ENCODE results near the gene FRG2C. TPM values are rescaled to one million over a fixed set of nuclear protein-coding genes. Genes with fewer than 3 reads are reported as not detected.

The FRG2C gene
- total RNA-seq, 3 donors from 2014 or later, result 0.33 TPM; not detected in 2

DNA sequence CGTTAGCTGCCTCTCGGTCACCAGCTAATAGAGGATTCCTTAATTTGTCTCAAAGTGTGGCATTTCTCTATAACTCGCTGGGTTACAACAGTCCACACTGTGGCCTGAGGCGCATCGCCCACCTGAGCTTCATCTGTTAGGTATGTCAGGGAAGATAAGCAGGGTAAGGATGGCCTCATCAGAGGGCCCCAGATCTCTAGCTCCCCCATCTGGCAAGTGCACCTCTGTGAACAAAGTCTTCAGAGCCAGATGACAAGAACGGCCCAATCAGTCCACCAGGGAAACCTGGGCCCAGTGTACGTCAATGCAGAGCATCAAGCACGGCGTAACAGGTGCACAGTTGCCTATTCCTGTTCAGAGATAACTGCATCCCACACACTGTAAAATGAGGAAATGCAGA lies 23.2 kb downstream of the FRG2C start:
- no peak for DNase-seq (ENCODE audit: low spot score in 2 of 2)
- no peaks in the 10 kb centered on the region for H3K4me1 ChIP-seq
- H3K4me3 ChIP-seq, result no peak overlapping the region
- no peaks in the 10 kb centered on the region for H3K36me3 ChIP-seq
- no peaks in the 10 kb centered on the region for H3K27me3 ChIP-seq
- intact Hi-C loops (cut with DNase I; ENCODE audit: low total_unique reads), result no loop called here
- no peak overlapping the region for H3K27ac ChIP-seq
- H3K9me3 ChIP-seq, result peaks cover under 1 to 7% of the 10 kb centered on the region in 2 donors
- TF ChIP-seq, protein P1, sequence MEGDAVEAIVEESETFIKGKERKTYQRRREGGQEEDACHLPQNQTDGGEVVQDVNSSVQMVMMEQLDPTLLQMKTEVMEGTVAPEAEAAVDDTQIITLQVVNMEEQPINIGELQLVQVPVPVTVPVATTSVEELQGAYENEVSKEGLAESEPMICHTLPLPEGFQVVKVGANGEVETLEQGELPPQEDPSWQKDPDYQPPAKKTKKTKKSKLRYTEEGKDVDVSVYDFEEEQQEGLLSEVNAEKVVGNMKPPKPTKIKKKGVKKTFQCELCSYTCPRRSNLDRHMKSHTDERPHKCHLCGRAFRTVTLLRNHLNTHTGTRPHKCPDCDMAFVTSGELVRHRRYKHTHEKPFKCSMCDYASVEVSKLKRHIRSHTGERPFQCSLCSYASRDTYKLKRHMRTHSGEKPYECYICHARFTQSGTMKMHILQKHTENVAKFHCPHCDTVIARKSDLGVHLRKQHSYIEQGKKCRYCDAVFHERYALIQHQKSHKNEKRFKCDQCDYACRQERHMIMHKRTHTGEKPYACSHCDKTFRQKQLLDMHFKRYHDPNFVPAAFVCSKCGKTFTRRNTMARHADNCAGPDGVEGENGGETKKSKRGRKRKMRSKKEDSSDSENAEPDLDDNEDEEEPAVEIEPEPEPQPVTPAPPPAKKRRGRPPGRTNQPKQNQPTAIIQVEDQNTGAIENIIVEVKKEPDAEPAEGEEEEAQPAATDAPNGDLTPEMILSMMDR (IDR thresholded peaks at IDR 0.05), result no peak
- no peak for TF ChIP-seq POLR2A (IDR thresholded peaks at IDR 0.05)
- TF ChIP-seq POLR2AphosphoS5 (IDR thresholded peaks at IDR 0.05), result no peak

DNA sequence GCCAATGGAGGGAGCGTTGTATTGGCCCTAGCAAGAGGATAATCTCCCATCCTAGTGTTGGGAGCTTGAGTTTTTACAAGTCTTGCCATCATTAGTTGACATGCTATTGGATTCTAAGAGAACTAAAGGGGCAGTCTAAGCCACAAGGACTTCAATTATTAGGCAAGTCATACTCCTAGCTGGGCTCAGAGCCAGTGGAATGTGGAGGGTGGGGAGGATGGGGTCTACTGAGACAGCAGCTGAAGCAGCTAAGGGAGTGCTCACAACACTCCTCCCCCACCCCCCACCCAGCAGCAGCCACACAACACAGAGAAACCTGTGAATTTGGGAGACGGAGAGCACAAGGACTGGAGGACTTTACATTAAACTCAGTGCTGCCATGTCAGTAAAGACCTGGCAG lies 27.9 kb downstream of the FRG2C start:
- Histone ChIP-seq H3K27ac (no peak overlapping the region), H3K36me3 (no peaks in the 10 kb centered on the region), H3K27me3 (no peaks in the 10 kb centered on the region), H3K4me3 (no peak overlapping the region), H3K9me3 (peaks cover 5 to 9% of the 10 kb centered on the region in 2 donors), H3K4me1 (no peaks in the 10 kb centered on the region)
- no peak for TF ChIP-seq POLR2AphosphoS5 (IDR thresholded peaks at IDR 0.05)
- TF ChIP-seq POLR2A (IDR thresholded peaks at IDR 0.05), result no peak
- TF ChIP-seq, protein P1 (IDR thresholded peaks at IDR 0.05), result no peak
- intact Hi-C loops (cut with DNase I; ENCODE audit: low total_unique reads), result no loop called here
- DNase-seq (ENCODE audit: low spot score in 2 of 2), result no peak

Other genes with a start within 250 kb of the FRG2C start
- 10 to 100 TPM; 15.0 to 22.4 (median 15.1) TPM for gene ZNF717, start 121.2 kb downstream of the FRG2C start, total RNA-seq